GM12872 (cell line): ENCODE measurements around the gene TNFAIP3.

ENCODE experiments used
- TF ChIP-seq, protein P1 (sequence below): IDR thresholded peaks from 3 replicates; pipeline ENCODE4 v1.5.1; 2011; ENCODE audit warnings: low read depth, mild to moderate bottlenecking, low read length, moderate library complexity; ENCODE audit not compliant: insufficient read depth

Gene TNFAIP3

DNA sequence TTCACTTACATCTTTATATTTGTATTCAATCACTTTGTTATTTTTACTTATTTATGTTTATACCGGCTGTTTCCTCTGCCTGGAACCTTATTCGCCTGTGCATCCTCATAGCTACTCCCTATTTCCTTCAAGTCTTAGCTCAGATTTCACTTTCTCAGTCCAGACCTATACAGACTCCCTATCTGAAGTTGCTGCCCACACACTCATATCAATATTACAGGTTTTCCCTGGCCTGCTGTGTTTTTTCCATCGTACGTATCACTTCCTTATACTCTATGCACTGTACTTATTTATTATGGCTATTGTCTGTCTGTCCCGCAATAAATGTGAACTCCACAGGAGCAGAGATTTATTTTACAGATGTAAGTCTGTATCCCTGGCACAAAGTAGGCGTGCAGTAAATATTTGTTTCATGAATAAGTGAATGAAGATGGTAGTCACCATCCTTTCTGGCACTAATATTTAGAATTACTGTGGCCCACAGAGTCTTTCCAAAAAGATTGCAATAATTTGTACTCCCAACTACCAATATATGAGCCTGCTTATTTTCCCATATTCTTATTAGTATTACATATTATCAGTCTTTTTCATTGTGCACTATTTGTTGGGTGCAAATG is 64.9 kb downstream of the TNFAIP3 start:
- TF ChIP-seq, protein P1, sequence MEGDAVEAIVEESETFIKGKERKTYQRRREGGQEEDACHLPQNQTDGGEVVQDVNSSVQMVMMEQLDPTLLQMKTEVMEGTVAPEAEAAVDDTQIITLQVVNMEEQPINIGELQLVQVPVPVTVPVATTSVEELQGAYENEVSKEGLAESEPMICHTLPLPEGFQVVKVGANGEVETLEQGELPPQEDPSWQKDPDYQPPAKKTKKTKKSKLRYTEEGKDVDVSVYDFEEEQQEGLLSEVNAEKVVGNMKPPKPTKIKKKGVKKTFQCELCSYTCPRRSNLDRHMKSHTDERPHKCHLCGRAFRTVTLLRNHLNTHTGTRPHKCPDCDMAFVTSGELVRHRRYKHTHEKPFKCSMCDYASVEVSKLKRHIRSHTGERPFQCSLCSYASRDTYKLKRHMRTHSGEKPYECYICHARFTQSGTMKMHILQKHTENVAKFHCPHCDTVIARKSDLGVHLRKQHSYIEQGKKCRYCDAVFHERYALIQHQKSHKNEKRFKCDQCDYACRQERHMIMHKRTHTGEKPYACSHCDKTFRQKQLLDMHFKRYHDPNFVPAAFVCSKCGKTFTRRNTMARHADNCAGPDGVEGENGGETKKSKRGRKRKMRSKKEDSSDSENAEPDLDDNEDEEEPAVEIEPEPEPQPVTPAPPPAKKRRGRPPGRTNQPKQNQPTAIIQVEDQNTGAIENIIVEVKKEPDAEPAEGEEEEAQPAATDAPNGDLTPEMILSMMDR = no peak
